ENCODE measurements around the gene ZNHIT1. TPM values are rescaled to one million over a fixed set of nuclear protein-coding genes. Genes with fewer than 3 reads are reported as not detected.

Gene ZNHIT1
- total and polyA plus RNA-seq, 2 donors (not counting 3 experiments of a cell fraction or from before 2014, with no cell fraction given) = 74.1 to 89.9 TPM

DNA sequence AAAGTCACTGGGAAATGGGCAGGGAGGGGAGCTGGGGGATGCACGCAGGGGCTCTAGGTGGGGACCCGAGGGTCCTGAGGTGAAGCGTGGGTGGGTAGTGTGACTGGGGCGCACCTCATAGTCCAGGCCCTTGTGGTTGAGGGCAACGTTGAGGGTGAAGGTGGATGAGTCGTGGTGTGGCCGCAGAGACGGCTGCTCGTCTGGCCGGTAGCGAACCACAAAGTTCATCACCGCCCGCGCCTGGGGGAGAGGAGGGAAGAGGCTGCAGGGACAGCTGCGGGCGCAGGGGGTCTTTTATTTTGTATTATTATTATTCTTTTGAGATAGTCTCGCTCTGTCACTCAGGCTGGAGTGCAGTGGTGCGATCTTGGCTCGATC, 11.3 kb upstream of the ZNHIT1 start:
- ChIA-PET CTCF (no interaction called here), POLR2A (no interaction called here)
- Histone ChIP-seq H3K9ac (replicated peaks; ENCODE audit: extremely low read depth, insufficient read depth, low read length) (no peak overlapping the region), H3K9me3 (replicated peaks; ENCODE audit: control insufficient read depth, insufficient read depth, low read length) (no peaks in the 10 kb centered on the region), H3K79me2 (ENCODE audit: control insufficient read depth, insufficient read depth, low read length) (no peaks in the 10 kb centered on the region), H3K36me3 (ENCODE audit: control insufficient read depth in 2 of 2, extremely low read depth in 1 of 2, insufficient read depth in 2 of 2, low read length in 2 of 2) (peaks cover 8 to 26% of the 10 kb centered on the region in 2 experiments), H3K9me1 (replicated peaks; ENCODE audit: control insufficient read depth, extremely low read depth, insufficient read depth, low read length) (no peaks in the 10 kb centered on the region), H3K4me1 (ENCODE audit: control insufficient read depth, extremely low read depth, insufficient read depth, low read length) (peaks cover 5% of the 10 kb centered on the region), H3K4me3 (replicated peaks in 1 of 3; ENCODE audit: insufficient read depth in 1 of 3, low read depth in 1 of 3, low read length in 3 of 3) (no peak overlapping the region), H4K20me1 (replicated peaks; ENCODE audit: control insufficient read depth, extremely low read depth, insufficient read depth, low read length) (no peaks in the 10 kb centered on the region), H3K4me2 (ENCODE audit: insufficient read depth, low read length) (no peak overlapping the region), H2AFZ (ENCODE audit: low read depth, low read length) (no peak overlapping the region), H3K27ac (ENCODE audit: insufficient read depth, low read depth, low read length) (no peak overlapping the region), H3K27me3 (ENCODE audit: control insufficient read depth in 2 of 2, insufficient read depth in 2 of 2, low read length in 2 of 2) (peaks cover 14 to 18% of the 10 kb centered on the region in 2 experiments)
- DNase-seq (ENCODE audit: low read depth, low spot score) (no peak), FAIRE-seq (peak; percentile 67)
- TF ChIP-seq POLR2A (IDR thresholded peaks at IDR 0.05; ENCODE audit: low read depth, low read length) (no peak), EZH2 (IDR thresholded peaks at IDR 0.05; ENCODE audit: borderline replicate concordance, low read depth, low read length, severe bottlenecking) (no peak)
- no TSS peak for BruUV-seq (replicated peaks)
- dilution Hi-C loops (cut with MboI; ENCODE audit: extremely low pct_ligation_motif_present, low sequenced_read_pairs) (no loop called here), intact Hi-C loops (cut with micrococcal nuclease) (no loop called here)

DNA sequence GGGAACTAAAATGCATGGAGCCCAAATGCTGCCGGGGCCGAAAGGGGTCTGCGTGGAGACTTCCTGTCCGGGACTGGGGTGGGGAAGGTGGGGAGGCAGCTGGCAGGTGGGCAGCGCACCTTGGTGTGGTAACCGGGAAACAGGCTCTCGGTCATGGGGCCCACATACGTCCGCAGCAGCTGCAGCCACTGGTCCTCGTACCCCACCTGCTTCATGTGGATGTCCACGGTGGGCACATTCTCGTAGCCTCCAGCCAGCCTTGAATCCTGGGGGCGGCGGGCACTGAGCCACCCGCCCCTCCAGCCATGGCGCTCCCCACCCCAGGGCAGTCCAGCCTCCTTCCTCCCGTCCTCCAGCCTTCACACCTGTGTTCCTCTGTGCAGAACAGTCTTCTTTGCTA, 10.5 kb upstream of the ZNHIT1 start:
- peaks cover 6 to 10% of the 10 kb centered on the region in 2 experiments for H3K27me3 ChIP-seq (ENCODE audit: control insufficient read depth in 2 of 2, insufficient read depth in 2 of 2, low read length in 2 of 2)
- FAIRE-seq (no peak), DNase-seq (ENCODE audit: low read depth, low spot score) (no peak)
- no TSS peak for BruUV-seq (replicated peaks)
- CTCF ChIA-PET = interaction anchor here (1.3 to 1.7 kb wide), 2 partner anchors 9 to 15 kb away, joined by 3 to 6 read pairs; no protein-coding TSS in a partner anchor
- H3K9me3 ChIP-seq (replicated peaks; ENCODE audit: control insufficient read depth, insufficient read depth, low read length) = no peaks in the 10 kb centered on the region
- dilution Hi-C loops (cut with MboI; ENCODE audit: extremely low pct_ligation_motif_present, low sequenced_read_pairs) (no loop called here), intact Hi-C loops (cut with micrococcal nuclease) (no loop called here)
- no peak overlapping the region for H3K4me2 ChIP-seq (ENCODE audit: insufficient read depth, low read length)
- H2AFZ ChIP-seq (ENCODE audit: low read depth, low read length) = no peak overlapping the region
- H3K4me3 ChIP-seq (replicated peaks in 1 of 3; ENCODE audit: insufficient read depth in 1 of 3, low read depth in 1 of 3, low read length in 3 of 3) = no peak overlapping the region
- TF ChIP-seq FOS (IDR thresholded peaks at IDR 0.05; ENCODE audit: borderline replicate concordance, insufficient read depth, low read length) (no peak), MYC (IDR thresholded peaks at IDR 0.05; ENCODE audit: low read depth, low read length) (no peak), POLR2AphosphoS5 (IDR thresholded peaks at IDR 0.05; ENCODE audit: insufficient read depth, low read depth, low read length) (no peak), JUN (IDR thresholded peaks at IDR 0.05; ENCODE audit: borderline replicate concordance, insufficient read depth, insufficient read length, low read depth) (no peak), EZH2 (IDR thresholded peaks at IDR 0.05; ENCODE audit: borderline replicate concordance, low read depth, low read length, severe bottlenecking) (no peak), POLR2A (IDR thresholded peaks at IDR 0.05; ENCODE audit: low read depth, low read length) (no peak), GATA2 (IDR thresholded peaks at IDR 0.05; ENCODE audit: insufficient read depth, insufficient read length, low read depth, low read length) (no peak)
- TF ChIP-seq, protein P1, sequence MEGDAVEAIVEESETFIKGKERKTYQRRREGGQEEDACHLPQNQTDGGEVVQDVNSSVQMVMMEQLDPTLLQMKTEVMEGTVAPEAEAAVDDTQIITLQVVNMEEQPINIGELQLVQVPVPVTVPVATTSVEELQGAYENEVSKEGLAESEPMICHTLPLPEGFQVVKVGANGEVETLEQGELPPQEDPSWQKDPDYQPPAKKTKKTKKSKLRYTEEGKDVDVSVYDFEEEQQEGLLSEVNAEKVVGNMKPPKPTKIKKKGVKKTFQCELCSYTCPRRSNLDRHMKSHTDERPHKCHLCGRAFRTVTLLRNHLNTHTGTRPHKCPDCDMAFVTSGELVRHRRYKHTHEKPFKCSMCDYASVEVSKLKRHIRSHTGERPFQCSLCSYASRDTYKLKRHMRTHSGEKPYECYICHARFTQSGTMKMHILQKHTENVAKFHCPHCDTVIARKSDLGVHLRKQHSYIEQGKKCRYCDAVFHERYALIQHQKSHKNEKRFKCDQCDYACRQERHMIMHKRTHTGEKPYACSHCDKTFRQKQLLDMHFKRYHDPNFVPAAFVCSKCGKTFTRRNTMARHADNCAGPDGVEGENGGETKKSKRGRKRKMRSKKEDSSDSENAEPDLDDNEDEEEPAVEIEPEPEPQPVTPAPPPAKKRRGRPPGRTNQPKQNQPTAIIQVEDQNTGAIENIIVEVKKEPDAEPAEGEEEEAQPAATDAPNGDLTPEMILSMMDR (IDR thresholded peaks at IDR 0.05; ENCODE audit: extremely low read depth in 1 of 2, insufficient read depth in 1 of 2, low read depth in 1 of 2, low read length in 2 of 2) = no peak
- TF ChIP-seq, protein P2, sequence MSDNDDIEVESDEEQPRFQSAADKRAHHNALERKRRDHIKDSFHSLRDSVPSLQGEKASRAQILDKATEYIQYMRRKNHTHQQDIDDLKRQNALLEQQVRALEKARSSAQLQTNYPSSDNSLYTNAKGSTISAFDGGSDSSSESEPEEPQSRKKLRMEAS (IDR thresholded peaks at IDR 0.05; ENCODE audit: insufficient read depth, insufficient read length) = no peak
- H3K79me2 ChIP-seq (ENCODE audit: control insufficient read depth, insufficient read depth, low read length) = no peaks in the 10 kb centered on the region
- peaks cover 11 to 32% of the 10 kb centered on the region in 2 experiments for H3K36me3 ChIP-seq (ENCODE audit: control insufficient read depth in 2 of 2, extremely low read depth in 1 of 2, insufficient read depth in 2 of 2, low read length in 2 of 2)
- H3K9ac ChIP-seq (replicated peaks; ENCODE audit: extremely low read depth, insufficient read depth, low read length) = no peak overlapping the region
- H3K27ac ChIP-seq (ENCODE audit: insufficient read depth, low read depth, low read length) = no peak overlapping the region
- H3K4me1 ChIP-seq (ENCODE audit: control insufficient read depth, extremely low read depth, insufficient read depth, low read length) = no peaks in the 10 kb centered on the region
- H4K20me1 ChIP-seq (replicated peaks; ENCODE audit: control insufficient read depth, extremely low read depth, insufficient read depth, low read length) = no peaks in the 10 kb centered on the region
- H3K9me1 ChIP-seq (replicated peaks; ENCODE audit: control insufficient read depth, extremely low read depth, insufficient read depth, low read length) = no peaks in the 10 kb centered on the region
- POLR2A ChIA-PET = no interaction called here
